Ovary (tissue), 9 donors: ENCODE results near the gene RPN1. TPM values are rescaled to one million over a fixed set of nuclear protein-coding genes. Genes with fewer than 3 reads are reported as not detected.

Experiments
- DNase-seq, 5 donors: peaks; one replicate each; pipeline ENCODE4 v3.0.0-alpha.2; 2019 to 2020
- H3K27ac ChIP-seq, 2 donors: fragments of 200-600 bp; one replicate each; pipeline versions ENCODE4 v1.5.1 to v1.8.0; 2019 to 2022
- H3K27me3 ChIP-seq: fragments of 200-600 bp; one replicate; pipeline ENCODE4 v1.8.0; 2022
- H3K36me3 ChIP-seq: fragments of 200-600 bp; sonication (generic); one replicate; pipeline ENCODE4 v1.5.1; 2019
- H3K4me1 ChIP-seq: one replicate; pipeline ENCODE4 v1.8.1; 2013; ENCODE audit warnings: mild to moderate bottlenecking, moderate library complexity; ENCODE audit not compliant: insufficient read depth
- H3K4me3 ChIP-seq: fragments of 200-600 bp; sonication (generic); one replicate; pipeline ENCODE4 v1.5.1; 2017
- H3K9me3 ChIP-seq, 2 donors: fragments of 200-600 bp in 1 of 2; sonication (generic) in 1 of 2; one replicate each; pipeline versions ENCODE4 v1.5.1 to v1.8.1; 2013 to 2019; ENCODE audit warnings: mild to moderate bottlenecking in 1 of 2, moderate library complexity in 1 of 2
- CTCF ChIP-seq, 3 donors: fragments of 450-650 bp in 2 of 3; fragments of 200-600 bp in 1 of 3; IDR thresholded peaks; one replicate each; pipeline versions ENCODE4 v1.5.1 to v1.8.0; 2016 to 2022; ENCODE audit warnings: antibody characterized with exemption in 3 of 3, mild to moderate bottlenecking in 1 of 3
- EP300 ChIP-seq: sonication (generic); formaldehyde crosslinking; IDR thresholded peaks from one replicate; pipeline ENCODE4 v1.6.1; 2017; ENCODE audit warnings: antibody characterized with exemption
- POLR2A ChIP-seq: fragments of 450-650 bp; IDR thresholded peaks from one replicate; pipeline ENCODE4 v1.6.1; 2017; ENCODE audit warnings: antibody characterized with exemption, mild to moderate bottlenecking, moderate library complexity
- WGBS, 3 donors: extraction: QIAGEN DNeasy Blood & Tissue Kit in 1 of 3; methylation state at CpG; one replicate each; pipeline versions ENCODE4 v1.1.5 to v1.1.7; 2013 to 2017; 5-methylcytosine and 5-hydroxymethylcytosine counted together
- intact Hi-C, 4 donors: fragments of 100-400 bp; cut with DNase I; formaldehyde crosslinking; loops; one replicate each; pipeline versions ENCODE4 v1.11.0 to v1.15.1; 2022 to 2023
- polyA plus RNA-seq, 2 donors: library from polyadenylated mRNA; stranded (reverse); fragments of 200-250 nt in 1 of 2; fragments of 350-450 nt in 1 of 2; fragmentation: Illumina TruSeq in 1 of 2; extraction: RNeasy Lipid Tissue Mini Kit (QIAGEN cat#74804) in 1 of 2; gene quantifications; one replicate each; pipeline ENCODE4 v1.2.3, GENCODE V29; 2013 to 2014
- total RNA-seq, 7 donors: library from RNA; depleted of rRNA in 2 of 7; stranded (reverse); fragments of >200 nt in 2 of 7; fragmentation: NEBNext Ultra II Directional in 3 of 7; extraction: Animal tissue kit (Norgen Biotek cat#: 25700) in 3 of 7; gene quantifications; one replicate each; pipeline versions ENCODE4 v1.1.0 to v1.2.4, GENCODE V29; 2016 to 2023
- donor health status: DM: no; HTN: no; CAD: no; lungs with moderate emphysema.
- donor health status: DM: no; HTN: no; CAD: no.
- donor health status: Bipolar disorder and iron deficiency.
- donor health status: DM: yes; HTN: yes; CAD: no.
- donor health status: DM: no; HTN: no; CAD: no.
- donor health status: DM: yes; HTN: yes; CAD: no.

The RPN1 gene
- total and polyA plus RNA-seq, 9 donors = 119 to 237 (median 134) TPM

GRCh38 chr3:128606094-128606493 is 44.5 kb downstream of the RPN1 start:
- 90 to 96% (median 91%) methylated on average over 7 of the region's 7 CpGs for WGBS, 3 donors
- Histone ChIP-seq H3K27me3 (no peaks in the 10 kb centered on the region), H3K9me3 (no peaks in the 10 kb centered on the region), H3K4me3 (no peak overlapping the region), H3K4me1 (no peaks in the 10 kb centered on the region), H3K36me3 (no peaks in the 10 kb centered on the region), H3K27ac (no peak overlapping the region)
- DNase-seq = no peak
- TF ChIP-seq POLR2A (no peak), CTCF (IDR thresholded peaks at IDR 0.05) (no peak), EP300 (no peak)
- intact Hi-C loops = loop anchor here (5.0 to 10.0 kb wide), 6 partner anchors 171 to 531 kb away; no protein-coding TSS in a partner anchor

GRCh38 chr3:128605091-128606046 is 45.2 kb downstream of the RPN1 start:
- Histone ChIP-seq H3K9me3 (no peaks in the 10 kb centered on the region), H3K36me3 (no peaks in the 10 kb centered on the region), H3K4me1 (no peaks in the 10 kb centered on the region), H3K27ac (no peak overlapping the region), H3K4me3 (no peak overlapping the region), H3K27me3 (no peaks in the 10 kb centered on the region)
- TF ChIP-seq CTCF (IDR thresholded peaks at IDR 0.05) (no peak), EP300 (no peak), POLR2A (no peak)
- intact Hi-C loops = loop anchor here (5.0 to 10.0 kb wide), 6 partner anchors 171 to 531 kb away; no protein-coding TSS in a partner anchor
- no peak for DNase-seq
- WGBS, 3 donors = 78 to 84% (median 83%) methylated on average over 11 of the region's 11 CpGs

GRCh38 chr3:128603811-128604775 is 46.5 kb downstream of the RPN1 start:
- no peak overlapping the region for H3K4me3 ChIP-seq
- DNase-seq = no peak
- H3K27ac ChIP-seq = no peak overlapping the region
- H3K27me3 ChIP-seq = no peaks in the 10 kb centered on the region
- no peaks in the 10 kb centered on the region for H3K36me3 ChIP-seq
- TF ChIP-seq POLR2A (no peak), CTCF (IDR thresholded peaks at IDR 0.05) (no peak)
- WGBS, 3 donors = 55 to 61% (median 61%) methylated on average over 19 to 20 of the region's 20 CpGs
- intact Hi-C loops = loop anchor here in 3 of 4 donors (10.0 kb wide), 3 partner anchors 169 to 529 kb away; no protein-coding TSS in a partner anchor
- H3K9me3 ChIP-seq = no peaks in the 10 kb centered on the region
- H3K4me1 ChIP-seq = no peaks in the 10 kb centered on the region

- H3K4me1 ChIP-seq = no peaks in the 10 kb centered on the region
- no peak overlapping the region for H3K4me3 ChIP-seq
- H3K27me3 ChIP-seq = no peaks in the 10 kb centered on the region
- WGBS, 3 donors = 89 to 94% (median 94%) methylated on average over 8 of the region's 8 CpGs
- no peaks in the 10 kb centered on the region for H3K9me3 ChIP-seq
- H3K27ac ChIP-seq = no peak overlapping the region
- TF ChIP-seq POLR2A = no peak
- TF ChIP-seq EP300 = no peak
- TF ChIP-seq CTCF (IDR thresholded peaks at IDR 0.05) = no peak
- intact Hi-C loops = loop anchor here in 3 of 4 donors (10.0 kb wide), 3 partner anchors 169 to 529 kb away; no protein-coding TSS in a partner anchor
- DNase-seq = no peak
- no peaks in the 10 kb centered on the region for H3K36me3 ChIP-seq
Measured at GRCh38 chr3:128603313-128603712, 47.3 kb downstream of the RPN1 start.
